ENCODE measurements around the gene TBXA2R.

TBXA2R gene

DNA sequence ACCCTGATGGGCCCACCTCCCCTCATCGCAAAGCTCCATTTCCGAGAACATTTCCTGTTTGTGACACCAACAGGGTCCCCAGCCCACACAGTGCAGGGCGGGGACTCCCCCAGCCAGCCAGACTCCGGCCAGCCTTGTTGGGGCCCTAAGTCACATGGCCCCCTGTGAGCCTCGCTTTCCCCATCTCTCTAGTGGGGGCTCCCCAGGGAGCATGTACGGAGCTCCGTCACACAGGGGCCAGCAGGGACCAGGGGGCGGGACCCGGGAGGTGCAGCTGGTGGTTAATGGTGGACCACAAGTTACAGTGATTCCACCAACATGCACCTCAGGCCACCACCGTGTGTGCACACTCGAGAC, 1.7 kb downstream of the TBXA2R start:
- Mint-ChIP-seq H3K36me3 (no peaks in the 10 kb centered on the region), H3K27me3 (no peaks in the 10 kb centered on the region), H3K9me3 (no peaks in the 10 kb centered on the region), H3K4me1 (peaks cover 8% of the 10 kb centered on the region), H3K4me3 (no peak overlapping the region), H3K27ac (no peak overlapping the region)

DNA sequence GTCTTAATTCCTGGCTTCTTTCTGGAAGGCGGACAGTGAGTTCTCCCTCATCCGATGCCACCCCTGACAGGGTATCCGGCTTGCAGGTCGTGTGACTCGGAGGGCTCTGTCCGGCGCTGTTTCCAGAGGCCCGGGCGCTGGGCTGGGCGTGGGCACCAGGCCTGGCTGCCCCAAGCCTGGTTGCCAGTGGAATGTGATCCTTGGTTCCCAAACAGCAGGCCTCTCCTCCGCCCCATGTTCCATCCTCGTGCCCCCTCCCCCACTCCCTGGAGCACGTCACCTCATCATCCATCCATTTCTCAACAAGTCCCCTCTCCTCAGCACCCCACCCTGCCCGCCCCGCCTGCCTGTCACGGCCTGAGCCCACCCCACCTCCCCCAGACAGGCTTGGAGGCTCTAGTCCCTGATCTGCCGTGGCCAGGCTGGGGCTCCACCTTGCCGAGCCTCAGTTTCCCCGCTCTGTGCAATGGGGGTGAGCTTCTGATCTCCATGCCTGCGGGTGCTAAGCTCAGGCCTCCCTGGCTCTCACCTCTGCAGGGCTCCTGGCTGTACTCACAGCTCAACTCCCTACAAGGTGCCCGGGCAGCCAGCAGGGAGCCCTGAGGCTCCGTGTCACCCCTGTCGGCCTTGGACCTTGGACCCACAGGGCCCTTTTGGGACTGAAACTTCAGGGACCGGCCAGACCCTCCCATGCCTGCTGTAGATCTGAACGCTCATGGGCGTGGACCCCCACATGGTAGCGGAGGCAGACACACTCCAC, 2.3 kb downstream of the TBXA2R start:
- H3K9me3 Mint-ChIP-seq = no peaks in the 10 kb centered on the region
- H3K27ac Mint-ChIP-seq = no peak overlapping the region
- no peaks in the 10 kb centered on the region for H3K27me3 Mint-ChIP-seq
- peaks cover 8% of the 10 kb centered on the region for H3K4me1 Mint-ChIP-seq
- H3K36me3 Mint-ChIP-seq = no peaks in the 10 kb centered on the region
- H3K4me3 Mint-ChIP-seq = no peak overlapping the region

GRCh38 chr19:3603121-3603811, 3.4 kb downstream of the TBXA2R start:
- Mint-ChIP-seq H3K4me3 (no peak overlapping the region), H3K36me3 (no peaks in the 10 kb centered on the region), H3K4me1 (peaks cover 6% of the 10 kb centered on the region), H3K27me3 (no peaks in the 10 kb centered on the region), H3K27ac (no peak overlapping the region), H3K9me3 (no peaks in the 10 kb centered on the region)

DNA sequence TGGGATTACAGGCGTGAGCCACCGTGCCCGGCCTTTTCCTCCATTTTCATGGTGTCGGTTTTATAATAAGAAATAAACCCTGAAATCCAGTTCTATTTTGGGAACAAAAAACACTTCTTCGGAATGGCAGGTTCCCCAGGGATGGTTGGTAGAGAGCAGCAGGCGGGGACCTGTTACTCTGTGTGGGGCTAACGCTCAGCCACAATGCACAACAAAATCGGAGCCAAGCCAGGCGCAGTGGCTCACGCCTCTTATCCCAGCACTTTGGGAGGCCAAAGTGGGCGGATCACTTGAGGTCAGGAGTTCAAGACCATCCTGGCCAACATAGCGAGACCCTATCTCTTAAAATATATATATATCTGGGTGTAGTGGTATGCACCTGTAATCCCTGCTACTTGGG, 5.7 kb downstream of the TBXA2R start:
- Mint-ChIP-seq H3K27ac (no peak overlapping the region), H3K4me1 (no peaks in the 10 kb centered on the region), H3K9me3 (no peaks in the 10 kb centered on the region), H3K36me3 (no peaks in the 10 kb centered on the region), H3K4me3 (no peak overlapping the region), H3K27me3 (no peaks in the 10 kb centered on the region)

DNA sequence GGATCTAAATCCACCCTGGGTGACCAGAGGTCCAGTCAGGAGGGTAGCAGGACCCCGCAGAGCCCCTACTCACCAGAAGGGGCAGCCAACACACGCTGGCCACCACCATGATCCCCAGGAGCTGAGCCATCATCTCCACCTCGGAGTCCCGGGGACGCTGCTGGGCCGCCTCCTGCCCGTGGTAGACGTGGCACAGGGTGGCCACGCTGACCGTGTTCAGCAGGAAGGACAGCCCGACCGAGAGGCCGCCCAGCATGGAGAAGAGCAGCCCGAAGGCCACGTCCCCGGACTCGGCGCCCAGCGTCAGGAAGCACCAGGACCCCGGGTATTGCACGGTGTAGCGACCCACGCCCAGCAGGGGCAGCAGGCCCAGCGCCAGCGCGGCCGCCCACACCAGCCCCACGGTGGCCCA, 6.9 kb downstream of the TBXA2R start:
- no peaks in the 10 kb centered on the region for H3K4me1 Mint-ChIP-seq
- no peaks in the 10 kb centered on the region for H3K9me3 Mint-ChIP-seq
- H3K36me3 Mint-ChIP-seq = no peaks in the 10 kb centered on the region
- no peaks in the 10 kb centered on the region for H3K27me3 Mint-ChIP-seq
- no peak overlapping the region for H3K4me3 Mint-ChIP-seq
- no peak overlapping the region for H3K27ac Mint-ChIP-seq

- H3K27ac Mint-ChIP-seq = no peak overlapping the region
- H3K4me3 Mint-ChIP-seq = no peak overlapping the region
- H3K4me1 Mint-ChIP-seq = no peaks in the 10 kb centered on the region
- no peaks in the 10 kb centered on the region for H3K9me3 Mint-ChIP-seq
- H3K27me3 Mint-ChIP-seq = no peaks in the 10 kb centered on the region
- no peaks in the 10 kb centered on the region for H3K36me3 Mint-ChIP-seq
Observed at GRCh38 chr19:3595521-3596061, 11.1 kb downstream of the TBXA2R start.

DNA sequence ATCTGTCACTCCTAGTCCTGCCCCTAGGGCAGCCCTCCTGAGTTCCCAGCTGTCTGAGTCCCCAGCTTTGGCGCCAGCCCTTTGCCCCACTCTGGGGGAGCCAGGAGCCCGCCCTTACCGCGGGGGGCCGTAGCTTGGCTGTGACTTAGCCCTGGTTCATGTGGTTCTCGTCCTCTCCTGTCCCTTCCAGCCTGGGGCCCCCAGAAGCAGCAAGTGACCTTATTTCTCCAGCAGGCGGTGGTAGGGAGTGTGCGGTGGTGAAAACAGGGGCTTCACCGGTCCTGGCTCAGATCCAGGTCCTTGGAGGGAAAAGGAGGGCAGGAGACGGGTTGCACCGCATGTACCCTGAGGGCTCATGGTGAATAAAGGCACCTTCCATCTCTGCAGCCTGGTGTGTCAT, 13.5 kb downstream of the TBXA2R start:
- Mint-ChIP-seq H3K9me3 (no peaks in the 10 kb centered on the region), H3K27ac (no peak overlapping the region), H3K36me3 (no peaks in the 10 kb centered on the region), H3K4me1 (no peaks in the 10 kb centered on the region), H3K27me3 (no peaks in the 10 kb centered on the region), H3K4me3 (no peak overlapping the region)

- Mint-ChIP-seq H3K4me3 (no peak overlapping the region), H3K27ac (no peak overlapping the region), H3K4me1 (no peaks in the 10 kb centered on the region), H3K27me3 (no peaks in the 10 kb centered on the region), H3K36me3 (no peaks in the 10 kb centered on the region), H3K9me3 (no peaks in the 10 kb centered on the region)
Observed at GRCh38 chr19:3591876-3592613, 14.6 kb downstream of the TBXA2R start.

- H3K36me3 Mint-ChIP-seq = no peaks in the 10 kb centered on the region
- no peaks in the 10 kb centered on the region for H3K4me1 Mint-ChIP-seq
- no peaks in the 10 kb centered on the region for H3K27me3 Mint-ChIP-seq
Observed at GRCh38 chr19:3590991-3591659, 15.6 kb downstream of the TBXA2R start.

GRCh38 chr19:3589949-3590348, 16.7 kb downstream of the TBXA2R start:
- H3K27ac Mint-ChIP-seq = no peak overlapping the region
- no peaks in the 10 kb centered on the region for H3K36me3 Mint-ChIP-seq
- H3K9me3 Mint-ChIP-seq = no peaks in the 10 kb centered on the region
- no peaks in the 10 kb centered on the region for H3K27me3 Mint-ChIP-seq
- no peak overlapping the region for H3K4me3 Mint-ChIP-seq
- H3K4me1 Mint-ChIP-seq = no peaks in the 10 kb centered on the region

More at GRCh38 chr19:3590991-3591659, 15.6 kb downstream of the TBXA2R start:
- Mint-ChIP-seq H3K9me3 (no peaks in the 10 kb centered on the region), H3K27ac (no peak overlapping the region), H3K4me3 (no peak overlapping the region)

DNA sequence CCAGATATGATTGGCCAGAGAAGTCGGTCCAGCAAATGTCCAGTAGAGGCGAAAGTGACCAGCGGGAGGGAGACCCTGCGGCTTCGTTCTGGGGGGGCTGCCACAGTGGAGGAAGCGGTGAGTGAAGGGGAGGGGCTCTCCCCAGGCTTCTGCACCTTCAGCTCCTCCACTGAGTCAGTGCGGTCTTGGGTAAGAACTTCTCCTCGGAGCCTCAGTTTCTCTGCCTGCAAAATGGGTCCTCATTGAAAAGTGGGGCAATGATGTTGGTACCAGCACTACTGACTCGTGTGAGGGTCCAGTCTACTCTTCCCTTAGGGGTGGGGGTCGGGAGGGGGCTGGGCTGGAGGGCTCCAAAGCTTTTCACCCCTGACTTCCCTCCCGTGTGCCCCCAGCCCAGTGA, 17.2 kb downstream of the TBXA2R start:
- Mint-ChIP-seq H3K9me3 (no peaks in the 10 kb centered on the region), H3K27me3 (no peaks in the 10 kb centered on the region), H3K4me3 (no peak overlapping the region), H3K27ac (no peak overlapping the region), H3K36me3 (no peaks in the 10 kb centered on the region), H3K4me1 (no peaks in the 10 kb centered on the region)

- H3K27ac Mint-ChIP-seq = no peak overlapping the region
- peak overlapping the region; percentile 11 for H3K4me3 Mint-ChIP-seq
- H3K4me1 Mint-ChIP-seq = no peaks in the 10 kb centered on the region
- H3K36me3 Mint-ChIP-seq = no peaks in the 10 kb centered on the region
- no peaks in the 10 kb centered on the region for H3K9me3 Mint-ChIP-seq
- no peaks in the 10 kb centered on the region for H3K27me3 Mint-ChIP-seq
Observed at GRCh38 chr19:3586707-3587346, 19.8 kb downstream of the TBXA2R start.

GRCh38 chr19:3586127-3586626, 20.5 kb downstream of the TBXA2R start:
- H3K4me3 Mint-ChIP-seq = peak overlapping the region; percentile 55
- H3K27ac Mint-ChIP-seq = no peak overlapping the region
- no peaks in the 10 kb centered on the region for H3K4me1 Mint-ChIP-seq
- H3K36me3 Mint-ChIP-seq = no peaks in the 10 kb centered on the region
- no peaks in the 10 kb centered on the region for H3K9me3 Mint-ChIP-seq
- no peaks in the 10 kb centered on the region for H3K27me3 Mint-ChIP-seq

GRCh38 chr19:3585301-3586126, 21.2 kb downstream of the TBXA2R start, which contains the start of gene GIPC3:
Gene GIPC3 (plus strand): TSS chr19:3585478. CDS start chr19:3585598, 120 bp downstream.
- Mint-ChIP-seq H3K27ac (no peak within 1 kb of the TSS), H3K4me3 (peak within 1 kb of the TSS; percentile 55), H3K27me3 (no peaks in the 10 kb centered on the region), H3K9me3 (no peaks in the 10 kb centered on the region), H3K4me1 (no peaks in the 10 kb centered on the region), H3K36me3 (no peaks in the 10 kb centered on the region)

All from activated naive CD4-positive, alpha-beta T cell treated with anti-CD3 and anti-CD28 coated beads, Interleukin-2, amount 50 U/mL, for 24 hours (primary cell).